GM10266 (cell line): ENCODE measurements around the gene CYP17A1.
"Not testable (repeated sequence)": the region's sequence is repeated elsewhere in the genome, so short reads cannot be mapped to it uniquely, and the experiment has no call there.

Experiments
- DNase-seq: peaks from one replicate; pipeline ENCODE4 v3.0.0; 2012; ENCODE audit errors: extremely low spot score
- TF ChIP-seq, protein P1 (sequence below): IDR thresholded peaks from 2 replicates; pipeline ENCODE4 v1.5.1; 2012; ENCODE audit warnings: mild to moderate bottlenecking, low read depth; ENCODE audit not compliant: control insufficient read depth, insufficient read depth; ENCODE audit errors: missing control alignments

The CYP17A1 gene

DNA sequence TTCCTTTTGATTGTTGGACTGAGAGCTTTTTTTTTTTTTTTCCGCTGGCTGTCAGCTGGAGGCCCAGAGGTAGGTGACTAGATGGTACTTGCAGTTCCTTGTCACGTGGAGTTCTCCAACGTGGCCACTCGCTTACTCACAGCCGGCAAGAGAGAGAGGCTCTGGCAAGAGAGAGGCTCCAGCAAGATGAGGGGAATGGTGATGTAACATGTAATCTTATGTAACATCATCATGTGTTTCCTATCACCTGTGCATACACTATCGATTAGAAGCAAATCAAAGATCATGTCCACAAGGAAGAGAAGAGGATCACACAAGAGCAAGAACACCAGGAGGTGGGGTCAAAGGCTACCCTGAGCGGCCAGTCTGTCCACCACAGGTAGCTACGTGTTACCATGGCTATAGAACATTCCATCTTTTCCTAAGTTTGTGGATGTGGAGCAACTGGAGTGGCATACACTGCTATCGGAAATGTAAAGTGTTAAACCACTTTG, 12.9 kb upstream of the CYP17A1 start:
- TF ChIP-seq, protein P1, sequence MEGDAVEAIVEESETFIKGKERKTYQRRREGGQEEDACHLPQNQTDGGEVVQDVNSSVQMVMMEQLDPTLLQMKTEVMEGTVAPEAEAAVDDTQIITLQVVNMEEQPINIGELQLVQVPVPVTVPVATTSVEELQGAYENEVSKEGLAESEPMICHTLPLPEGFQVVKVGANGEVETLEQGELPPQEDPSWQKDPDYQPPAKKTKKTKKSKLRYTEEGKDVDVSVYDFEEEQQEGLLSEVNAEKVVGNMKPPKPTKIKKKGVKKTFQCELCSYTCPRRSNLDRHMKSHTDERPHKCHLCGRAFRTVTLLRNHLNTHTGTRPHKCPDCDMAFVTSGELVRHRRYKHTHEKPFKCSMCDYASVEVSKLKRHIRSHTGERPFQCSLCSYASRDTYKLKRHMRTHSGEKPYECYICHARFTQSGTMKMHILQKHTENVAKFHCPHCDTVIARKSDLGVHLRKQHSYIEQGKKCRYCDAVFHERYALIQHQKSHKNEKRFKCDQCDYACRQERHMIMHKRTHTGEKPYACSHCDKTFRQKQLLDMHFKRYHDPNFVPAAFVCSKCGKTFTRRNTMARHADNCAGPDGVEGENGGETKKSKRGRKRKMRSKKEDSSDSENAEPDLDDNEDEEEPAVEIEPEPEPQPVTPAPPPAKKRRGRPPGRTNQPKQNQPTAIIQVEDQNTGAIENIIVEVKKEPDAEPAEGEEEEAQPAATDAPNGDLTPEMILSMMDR: no peak
- no peak for DNase-seq

DNA sequence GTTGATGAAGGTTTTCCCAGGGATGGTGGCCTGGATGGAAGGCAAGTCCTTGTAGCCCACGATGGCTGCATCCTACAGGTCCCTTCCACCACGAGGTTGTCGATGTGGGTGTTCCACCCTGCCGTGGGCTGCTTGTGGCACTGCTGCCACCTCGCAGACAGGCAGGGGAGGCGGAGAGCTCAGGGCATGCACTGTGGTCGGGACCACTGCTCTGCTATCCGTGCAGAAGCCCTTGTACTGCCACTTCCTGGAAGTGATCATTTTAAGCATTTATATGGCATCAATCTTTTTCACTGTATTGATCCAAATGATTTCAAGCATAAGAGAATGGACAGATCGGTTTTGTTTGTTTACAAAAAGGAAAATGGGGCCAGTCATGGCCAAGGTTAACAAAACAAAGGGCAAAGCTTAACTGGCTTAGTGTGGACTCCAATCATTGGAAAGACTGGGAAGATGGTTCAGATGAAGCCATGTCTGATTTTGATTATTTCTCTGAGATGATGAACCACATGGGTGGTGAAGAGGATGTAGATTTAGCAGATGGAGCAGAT, 8.2 kb upstream of the CYP17A1 start:
- TF ChIP-seq, protein P1: no peak
- no peak for DNase-seq

DNA sequence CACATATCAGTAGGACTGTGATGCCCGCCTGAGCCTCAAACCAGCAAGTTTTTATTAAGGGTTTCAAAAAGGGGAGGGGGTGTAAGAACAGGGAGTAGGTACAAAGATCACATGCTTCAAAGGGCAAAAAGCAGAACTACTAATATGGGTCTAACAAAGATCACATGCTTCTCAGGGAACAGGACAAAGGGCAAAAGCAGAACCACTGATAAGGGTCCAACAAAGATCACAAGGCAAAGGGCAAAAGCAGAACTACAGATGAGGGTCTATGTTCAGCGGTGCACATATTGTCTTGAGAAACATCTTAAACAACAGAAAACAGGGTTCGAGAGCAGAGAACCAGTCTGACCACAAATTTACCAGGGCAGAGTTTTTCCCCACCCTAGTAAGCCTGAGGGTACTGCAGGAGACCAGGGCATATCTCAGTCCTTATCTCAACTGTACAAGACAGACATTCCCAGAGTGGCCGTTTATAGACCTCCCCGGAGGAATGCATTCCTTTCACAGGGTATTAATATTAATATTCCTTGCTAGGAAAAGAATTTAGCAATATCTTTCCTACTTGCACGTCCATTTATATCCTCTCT, 7.1 kb upstream of the CYP17A1 start:
- not testable (repeated sequence) for DNase-seq

DNA sequence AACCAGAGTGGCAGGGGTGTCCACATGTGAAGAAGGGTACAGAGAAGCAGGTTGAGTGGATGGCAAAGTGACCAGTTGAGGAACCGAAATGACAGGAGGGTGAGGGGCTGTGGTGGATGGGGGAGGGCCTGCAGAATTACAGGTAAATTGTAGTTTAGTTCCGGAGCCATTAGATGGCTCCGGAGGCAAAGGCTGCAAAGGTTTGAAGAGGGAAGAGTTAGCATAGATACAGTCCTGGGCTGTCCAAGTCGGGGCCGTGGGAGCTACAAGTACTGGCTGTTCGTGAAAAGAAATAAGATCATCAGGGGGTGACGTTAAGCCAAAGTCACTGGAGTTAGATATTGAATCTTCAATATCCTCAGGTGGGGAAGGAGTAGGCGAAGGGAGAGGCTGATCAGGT, 5.9 kb upstream of the CYP17A1 start:
- not testable (repeated sequence) for DNase-seq

DNA sequence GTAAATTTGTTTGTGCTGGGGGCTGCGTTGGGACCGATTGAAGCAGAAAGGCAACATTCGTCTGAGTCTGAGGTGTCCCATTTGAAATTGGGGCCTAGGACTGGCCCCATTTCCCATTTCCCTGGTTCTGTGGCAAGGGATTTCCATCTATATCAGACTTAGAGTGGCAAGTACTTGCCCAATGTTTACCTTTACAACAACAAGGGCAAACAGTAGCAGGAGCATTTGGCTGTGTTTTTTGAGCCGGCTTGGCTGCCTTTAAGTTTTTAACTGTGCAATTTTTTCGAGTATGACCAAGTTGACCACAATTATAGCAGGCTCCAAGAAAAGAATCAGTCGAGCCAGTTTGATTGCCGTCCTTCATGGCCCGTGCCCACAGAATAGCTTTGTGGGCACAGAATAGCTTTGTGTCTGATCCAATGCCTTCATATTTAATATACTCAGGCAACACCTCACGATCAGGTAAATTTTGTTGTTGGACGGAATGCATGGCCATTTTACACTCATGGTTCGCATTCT, 4.7 kb upstream of the CYP17A1 start:
- TF ChIP-seq, protein P1: no peak
- DNase-seq: no peak

DNA sequence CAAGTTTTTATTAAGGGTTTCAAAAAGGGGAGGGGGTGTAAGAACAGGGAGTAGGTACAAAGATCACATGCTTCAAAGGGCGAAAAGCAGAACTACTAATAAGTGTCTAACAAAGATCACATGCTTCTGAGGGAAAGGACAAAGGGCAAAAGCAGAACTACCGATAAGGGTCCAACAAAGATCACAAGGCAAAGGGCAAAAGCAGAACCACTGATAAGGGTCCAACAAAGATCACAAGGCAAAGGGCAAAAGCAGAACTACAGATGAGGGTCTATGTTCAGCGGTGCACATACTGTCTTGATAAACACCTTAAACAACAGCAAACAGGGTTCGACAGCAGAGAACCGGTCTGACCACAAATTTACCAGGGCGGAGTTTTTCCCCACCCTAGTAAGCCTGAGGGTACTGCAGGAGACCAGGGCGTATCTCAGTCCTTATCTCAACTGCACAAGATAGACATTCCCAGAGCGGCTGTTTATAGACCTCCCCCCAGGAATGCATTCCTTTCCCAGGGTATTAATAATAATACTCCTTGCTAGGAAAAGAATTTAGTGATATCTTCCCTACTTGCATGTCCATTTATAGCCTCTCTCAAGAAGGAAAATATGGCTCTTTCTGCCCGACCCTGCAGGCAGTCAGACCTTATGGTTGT, 1.2 kb upstream of the CYP17A1 start:
- not testable (repeated sequence) for DNase-seq

DNA sequence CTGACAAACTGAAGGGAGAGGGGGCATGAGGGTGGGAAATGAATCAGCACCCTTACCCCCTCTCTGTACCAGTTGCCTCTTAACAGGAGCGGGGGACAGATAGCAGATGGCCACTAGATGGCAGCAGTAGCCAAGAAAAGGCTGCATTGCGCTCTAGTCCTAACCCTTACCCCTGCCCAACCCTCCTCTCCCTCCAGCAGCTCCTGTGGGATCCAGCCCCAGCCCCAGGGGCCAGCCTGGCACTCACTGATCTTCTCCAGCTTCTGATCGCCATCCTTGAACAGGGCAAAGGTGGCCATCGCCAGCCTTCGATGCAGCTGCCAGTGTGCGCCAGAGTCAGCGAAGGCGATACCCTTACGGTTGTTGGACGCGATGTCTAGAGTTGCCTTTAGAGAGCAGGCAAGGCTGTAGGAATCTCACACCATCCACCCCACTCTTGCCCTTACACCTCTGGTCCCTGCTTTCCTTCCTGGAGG, 2.2 kb downstream of the CYP17A1 start:
- TF ChIP-seq, protein P1: peak; percentile 89
- DNase-seq: peak; percentile 79

DNA sequence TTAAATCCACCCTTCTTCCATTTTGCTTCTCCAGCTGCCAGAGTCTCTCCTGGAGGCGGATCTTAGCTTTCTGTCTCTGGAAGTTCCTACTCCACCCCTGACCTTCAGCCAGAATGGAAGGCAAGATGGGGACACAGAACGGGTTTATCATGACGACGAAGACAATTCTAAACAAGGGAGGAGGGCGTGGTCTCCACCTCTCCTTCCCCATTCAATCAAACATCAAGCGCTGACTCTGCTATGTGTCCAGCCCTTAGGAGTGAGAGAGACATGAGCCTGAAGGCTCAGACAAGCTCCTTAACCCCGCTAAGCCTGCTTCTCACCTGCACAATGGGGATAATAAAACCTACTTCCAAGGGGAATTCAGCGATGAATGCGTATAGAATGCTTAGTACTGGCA, 3.1 kb downstream of the CYP17A1 start:
- TF ChIP-seq, protein P1: no peak
- DNase-seq: no peak
